ENCODE data around the gene RAP1A.
"Not testable (repeated sequence)": the region's sequence is repeated elsewhere in the genome, so short reads cannot be mapped to it uniquely, and the experiment has no call there.

The RAP1A gene

GRCh38 chr1:111620441-111620971, 917 bp downstream of the RAP1A start:
- in situ Hi-C loops (cut with HindIII; ENCODE audit: low pct_ligation_motif_present, low pct_unique_long_range_greater_than_20kb, low sequenced_read_pairs) = no loop called here
- DNase-seq = peak; percentile 31

GRCh38 chr1:111621050-111621449, 1.5 kb downstream of the RAP1A start:
- in situ Hi-C loops (cut with HindIII; ENCODE audit: low pct_ligation_motif_present, low pct_unique_long_range_greater_than_20kb, low sequenced_read_pairs) = no loop called here
- no peak for DNase-seq

GRCh38 chr1:111622166-111622565, 2.6 kb downstream of the RAP1A start:
- no peak for DNase-seq
- in situ Hi-C loops (cut with HindIII; ENCODE audit: low pct_ligation_motif_present, low pct_unique_long_range_greater_than_20kb, low sequenced_read_pairs) = no loop called here

- in situ Hi-C loops (cut with HindIII; ENCODE audit: low pct_ligation_motif_present, low pct_unique_long_range_greater_than_20kb, low sequenced_read_pairs) = no loop called here
- no peak for DNase-seq
Observed at GRCh38 chr1:111624382-111624781, 4.8 kb downstream of the RAP1A start.

- DNase-seq = no peak
Observed at GRCh38 chr1:111625276-111625675, 5.7 kb downstream of the RAP1A start.

GRCh38 chr1:111628153-111628552, 8.6 kb downstream of the RAP1A start:
- in situ Hi-C loops (cut with HindIII; ENCODE audit: low pct_ligation_motif_present, low pct_unique_long_range_greater_than_20kb, low sequenced_read_pairs) = no loop called here

More at GRCh38 chr1:111625276-111625675, 5.7 kb downstream of the RAP1A start:
- in situ Hi-C loops (cut with HindIII; ENCODE audit: low pct_ligation_motif_present, low pct_unique_long_range_greater_than_20kb, low sequenced_read_pairs) = no loop called here

GRCh38 chr1:111629190-111629954, 9.8 kb downstream of the RAP1A start:
- in situ Hi-C loops (cut with HindIII; ENCODE audit: low pct_ligation_motif_present, low pct_unique_long_range_greater_than_20kb, low sequenced_read_pairs) = no loop called here
- no peak for DNase-seq

More at GRCh38 chr1:111628153-111628552, 8.6 kb downstream of the RAP1A start:
- peak; percentile 5 for DNase-seq

GRCh38 chr1:111630567-111630966, 11.0 kb downstream of the RAP1A start:
- DNase-seq = no peak
- in situ Hi-C loops (cut with HindIII; ENCODE audit: low pct_ligation_motif_present, low pct_unique_long_range_greater_than_20kb, low sequenced_read_pairs) = no loop called here

GRCh38 chr1:111631502-111631901, 11.9 kb downstream of the RAP1A start:
- no peak for DNase-seq
- in situ Hi-C loops (cut with HindIII; ENCODE audit: low pct_ligation_motif_present, low pct_unique_long_range_greater_than_20kb, low sequenced_read_pairs) = no loop called here

GRCh38 chr1:111632771-111633170, 13.2 kb downstream of the RAP1A start:
- in situ Hi-C loops (cut with HindIII; ENCODE audit: low pct_ligation_motif_present, low pct_unique_long_range_greater_than_20kb, low sequenced_read_pairs) = not testable (repeated sequence)

GRCh38 chr1:111633736-111634247, 14.2 kb downstream of the RAP1A start:
- in situ Hi-C loops (cut with HindIII; ENCODE audit: low pct_ligation_motif_present, low pct_unique_long_range_greater_than_20kb, low sequenced_read_pairs) = no loop called here
- DNase-seq = no peak

More at GRCh38 chr1:111632771-111633170, 13.2 kb downstream of the RAP1A start:
- not testable (repeated sequence) for DNase-seq

- in situ Hi-C loops (cut with HindIII; ENCODE audit: low pct_ligation_motif_present, low pct_unique_long_range_greater_than_20kb, low sequenced_read_pairs) = no loop called here
- DNase-seq = no peak
Observed at GRCh38 chr1:111635324-111636009, 15.9 kb downstream of the RAP1A start.

- DNase-seq = no peak
- in situ Hi-C loops (cut with HindIII; ENCODE audit: low pct_ligation_motif_present, low pct_unique_long_range_greater_than_20kb, low sequenced_read_pairs) = no loop called here
Observed at GRCh38 chr1:111638320-111638719, 18.7 kb downstream of the RAP1A start.

- in situ Hi-C loops (cut with HindIII; ENCODE audit: low pct_ligation_motif_present, low pct_unique_long_range_greater_than_20kb, low sequenced_read_pairs) = no loop called here
- DNase-seq = no peak
Observed at GRCh38 chr1:111639602-111640198, 20.1 kb downstream of the RAP1A start.

- in situ Hi-C loops (cut with HindIII; ENCODE audit: low pct_ligation_motif_present, low pct_unique_long_range_greater_than_20kb, low sequenced_read_pairs) = no loop called here
- no peak for DNase-seq
Observed at GRCh38 chr1:111643097-111643496, 23.5 kb downstream of the RAP1A start.

GRCh38 chr1:111643696-111644095, 24.1 kb downstream of the RAP1A start:
- DNase-seq = no peak
- in situ Hi-C loops (cut with HindIII; ENCODE audit: low pct_ligation_motif_present, low pct_unique_long_range_greater_than_20kb, low sequenced_read_pairs) = no loop called here

- no peak for DNase-seq
- in situ Hi-C loops (cut with HindIII; ENCODE audit: low pct_ligation_motif_present, low pct_unique_long_range_greater_than_20kb, low sequenced_read_pairs) = no loop called here
Observed at GRCh38 chr1:111644506-111644905, 24.9 kb downstream of the RAP1A start.

- in situ Hi-C loops (cut with HindIII; ENCODE audit: low pct_ligation_motif_present, low pct_unique_long_range_greater_than_20kb, low sequenced_read_pairs) = no loop called here
- no peak for DNase-seq
Observed at GRCh38 chr1:111647736-111648135, 28.1 kb downstream of the RAP1A start.

- in situ Hi-C loops (cut with HindIII; ENCODE audit: low pct_ligation_motif_present, low pct_unique_long_range_greater_than_20kb, low sequenced_read_pairs) = no loop called here
- DNase-seq = no peak
Observed at GRCh38 chr1:111648806-111649205, 29.2 kb downstream of the RAP1A start.
